DMS 273 (cell line): ENCODE data around the gene RSRC2.
A peak's percentile ranks its signal among the peaks of the same experiment; 100 is the strongest.
"Not testable (repeated sequence)": the region's sequence is repeated elsewhere in the genome, so short reads cannot be mapped to it uniquely, and the experiment has no call there.

Experiments
- DNase-seq: peaks from one replicate; lab custom pipeline; 2025; ENCODE audit not compliant: unreplicated experiment; lab: John Stamatoyannopoulos, UW

The RSRC2 gene

DNA sequence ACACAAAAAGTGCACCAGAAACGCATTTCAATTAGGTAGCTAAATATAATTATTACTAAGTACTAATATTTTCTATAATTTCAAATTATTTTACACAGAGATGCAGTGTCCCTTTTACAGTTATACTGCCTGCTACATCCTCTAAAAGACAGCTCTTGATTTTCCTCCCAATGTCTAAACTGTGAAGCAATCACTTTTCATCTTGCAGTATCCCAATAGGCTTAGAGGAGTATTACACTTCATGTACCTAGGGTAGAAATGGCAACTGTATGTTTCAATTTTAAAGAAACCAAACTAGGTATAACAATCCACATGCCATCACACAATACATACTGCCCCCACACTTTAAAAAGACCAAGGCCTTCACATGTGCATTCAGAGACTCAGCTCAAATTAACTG, 7.3 kb downstream of the RSRC2 start:
- no peak for DNase-seq

DNA sequence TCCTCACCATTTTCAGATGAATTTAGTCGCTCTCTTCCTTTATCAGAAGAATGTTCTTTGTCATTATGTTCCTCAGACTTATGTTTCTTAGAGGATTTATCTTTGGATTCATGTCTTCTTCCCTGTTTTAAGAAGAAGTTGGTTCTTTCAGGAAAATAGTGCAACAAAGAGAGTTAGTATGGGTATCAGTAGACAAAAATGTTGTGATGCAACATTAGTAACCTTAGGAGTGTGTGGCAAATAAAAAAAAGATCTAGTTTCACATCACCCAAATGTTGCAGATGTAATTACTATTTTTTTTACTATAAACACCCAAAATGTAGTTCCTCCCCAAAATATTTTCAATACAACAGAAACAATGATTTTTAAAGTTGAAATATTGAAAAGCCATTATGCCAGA, 7.8 kb downstream of the RSRC2 start:
- no peak for DNase-seq

- DNase-seq: no peak
Measured at GRCh38 chr12:122517877-122518276, 8.9 kb downstream of the RSRC2 start.

GRCh38 chr12:122516544-122517361, 10.0 kb downstream of the RSRC2 start:
- DNase-seq: no peak

DNA sequence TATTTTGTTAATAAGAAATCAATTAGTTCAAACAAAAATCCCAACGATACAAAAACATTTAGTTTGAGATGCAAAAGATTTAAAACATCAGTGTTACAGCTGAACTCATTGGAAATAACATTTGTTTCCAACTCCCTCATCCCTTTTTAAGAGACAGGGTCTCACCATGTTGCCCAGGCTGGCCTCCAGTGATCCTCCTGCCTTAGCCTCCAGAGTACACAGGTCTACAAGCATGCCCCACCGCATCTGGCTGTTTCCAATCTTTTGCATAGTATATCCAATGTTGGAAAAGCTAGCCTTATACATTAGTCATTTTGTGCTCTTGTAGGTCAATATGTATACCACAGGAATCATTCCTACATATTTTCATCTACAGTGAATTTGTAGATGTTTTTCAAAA, 11.5 kb downstream of the RSRC2 start:
- no peak for DNase-seq

- no peak for DNase-seq
Measured at GRCh38 chr12:122513660-122514059, 13.1 kb downstream of the RSRC2 start.

GRCh38 chr12:122513028-122513427, 13.7 kb downstream of the RSRC2 start:
- DNase-seq: not testable (repeated sequence)

DNA sequence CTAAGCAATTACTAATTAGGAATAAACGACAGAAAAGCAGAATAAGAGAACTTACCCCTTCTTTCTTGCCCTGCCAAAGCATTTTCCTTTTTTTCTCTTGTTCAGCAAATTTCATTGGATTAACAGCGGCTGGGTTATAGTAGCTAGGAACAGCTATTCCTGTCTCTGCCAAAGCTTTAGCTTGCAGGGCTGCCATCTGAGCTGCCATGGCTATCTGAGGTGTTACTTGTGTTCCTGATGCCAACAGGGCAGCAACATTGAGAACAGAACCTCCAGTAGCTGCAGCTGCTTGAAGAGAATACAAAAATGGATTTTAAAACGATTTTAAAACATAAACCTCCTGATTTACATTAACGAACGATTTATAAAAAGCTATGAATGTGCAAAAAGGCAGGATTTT, 18.6 kb downstream of the RSRC2 start:
- DNase-seq: no peak

- DNase-seq: no peak
Measured at GRCh38 chr12:122506393-122506938, 20.3 kb downstream of the RSRC2 start.

- DNase-seq: no peak
Measured at GRCh38 chr12:122505419-122506051, 21.2 kb downstream of the RSRC2 start.

DNA sequence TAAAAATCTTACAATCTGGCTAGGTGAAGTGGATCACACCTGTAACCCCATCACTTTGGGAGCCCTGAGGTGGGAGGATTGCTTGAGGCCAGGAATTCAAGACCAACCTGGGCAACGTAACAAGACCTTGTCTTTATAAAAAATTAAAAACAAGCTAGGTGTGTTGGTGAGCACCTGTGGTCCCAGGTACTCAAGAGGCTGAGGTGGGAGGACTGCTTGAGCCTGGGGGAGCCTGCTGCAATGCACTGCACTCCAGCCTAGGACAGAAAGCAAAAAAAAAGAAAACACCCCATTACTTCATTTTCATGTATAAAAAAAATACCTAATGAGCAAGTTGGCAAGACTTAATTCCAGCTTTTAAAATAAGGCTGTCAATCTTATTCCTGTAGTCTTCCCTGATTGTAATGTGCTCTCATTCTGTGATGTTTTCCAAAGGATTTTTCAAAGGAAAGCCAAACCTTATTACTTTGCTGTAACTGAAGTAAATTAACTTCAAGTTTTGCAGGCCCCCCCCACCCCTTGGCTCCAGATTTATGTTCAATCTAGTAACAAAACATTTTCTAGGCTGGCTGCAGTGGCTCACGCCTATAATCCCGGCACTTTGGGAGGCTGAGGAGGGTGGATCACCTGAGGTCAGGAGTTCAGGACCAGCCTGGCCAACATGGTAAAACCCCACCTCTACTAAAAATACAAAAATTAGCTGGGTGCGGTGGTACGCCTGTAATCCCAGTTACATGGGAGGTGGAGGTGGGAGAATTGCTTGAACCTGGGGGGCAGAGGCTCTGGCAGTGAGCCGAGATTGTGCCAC, 22.7 kb downstream of the RSRC2 start:
- no peak for DNase-seq

GRCh38 chr12:122503147-122503751, 23.5 kb downstream of the RSRC2 start:
- DNase-seq: peak; percentile 12

- DNase-seq: no peak
Measured at GRCh38 chr12:122501489-122501989, 25.2 kb downstream of the RSRC2 start.

- peak; percentile 98 for DNase-seq
Measured at GRCh38 chr12:122500685-122501488, 25.8 kb downstream of the RSRC2 start, which contains the start of gene ZCCHC8. ZCCHC8 (minus strand) TSS chr12:122500932; CDS start chr12:122500840, 92 bp downstream.

- DNase-seq: peak; percentile 87
Measured at GRCh38 chr12:122499991-122500684, 26.6 kb downstream of the RSRC2 start.

GRCh38 chr12:122495258-122495657, 31.5 kb downstream of the RSRC2 start:
- no peak for DNase-seq

- DNase-seq: not testable (repeated sequence)
Measured at GRCh38 chr12:122493222-122493621, 33.5 kb downstream of the RSRC2 start.

- no peak for DNase-seq
Measured at GRCh38 chr12:122491991-122492390, 34.7 kb downstream of the RSRC2 start.

DNA sequence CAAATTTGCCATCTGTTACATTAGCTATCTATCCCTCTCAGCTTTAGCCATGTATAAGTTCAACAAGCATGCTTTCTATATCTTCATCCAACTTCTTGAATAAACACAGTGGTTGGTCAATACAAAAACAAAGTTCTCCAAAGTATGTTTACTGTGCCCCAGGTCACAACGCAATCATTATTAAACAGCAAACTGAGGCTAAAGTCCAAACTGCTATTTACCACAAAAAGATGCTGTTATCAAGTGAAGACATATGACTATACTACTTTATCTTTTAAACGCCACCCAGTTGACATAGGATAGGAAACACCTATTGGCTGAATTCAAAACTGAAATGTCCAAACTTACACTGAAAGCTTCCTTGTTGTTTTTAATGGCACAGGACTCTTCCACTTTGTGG, 37.7 kb downstream of the RSRC2 start:
- no peak for DNase-seq
